ENCODE data around the gene ZMPSTE24. TPM values are rescaled to one million over a fixed set of nuclear protein-coding genes. Genes with fewer than 3 reads are reported as not detected.
"Not testable (repeated sequence)": the region's sequence is repeated elsewhere in the genome, so short reads cannot be mapped to it uniquely, and the experiment has no call there.

The ZMPSTE24 gene
- polyA plus RNA-seq, 1 donor (not counting 4 experiments of a cell fraction or from before 2014, with no cell fraction given): 73.4 TPM

- Histone ChIP-seq H4K20me1 (ENCODE audit: control insufficient read depth, extremely low read depth, insufficient read depth, low read length) (no peaks in the 10 kb centered on the region), H3K36me3 (ENCODE audit: control insufficient read depth in 2 of 2, extremely low read depth in 1 of 2, insufficient read depth in 2 of 2, low read length in 2 of 2) (no peaks in the 10 kb centered on the region), H3K9ac (ENCODE audit: control insufficient read depth, extremely low read depth, insufficient read depth, low read length) (no peak overlapping the region), H3K79me2 (ENCODE audit: control insufficient read depth, insufficient read depth, low read length) (no peaks in the 10 kb centered on the region), H3K4me3 (ENCODE audit: control insufficient read depth in 2 of 3, extremely low read depth in 1 of 3, insufficient read depth in 2 of 3, low read depth in 1 of 3, low read length in 3 of 3) (no peak overlapping the region), H3K4me1 (ENCODE audit: control insufficient read depth, extremely low read depth, insufficient read depth, low read length) (peaks cover 12% of the 10 kb centered on the region), H3K9me1 (ENCODE audit: control insufficient read depth, extremely low read depth, insufficient read depth, low read length) (no peaks in the 10 kb centered on the region), H3K27me3 (ENCODE audit: control insufficient read depth, extremely low read depth, insufficient read depth, low read length) (peaks cover 26% of the 10 kb centered on the region), H3K4me2 (ENCODE audit: control insufficient read depth, extremely low read depth, insufficient read depth, low read depth, low read length) (no peak overlapping the region), H2AFZ (ENCODE audit: control insufficient read depth, low read length) (no peak overlapping the region), H3K27ac (ENCODE audit: control insufficient read depth, insufficient read depth, low read length) (no peak overlapping the region), H3K9me3 (ENCODE audit: control insufficient read depth, low read depth, low read length) (no peaks in the 10 kb centered on the region)
- no peak for DNase-seq (ENCODE audit: low read depth, low spot score)
- TF ChIP-seq EZH2 (IDR thresholded peaks at IDR 0.05; ENCODE audit: low read length): no peak
- TF ChIP-seq, protein P1, sequence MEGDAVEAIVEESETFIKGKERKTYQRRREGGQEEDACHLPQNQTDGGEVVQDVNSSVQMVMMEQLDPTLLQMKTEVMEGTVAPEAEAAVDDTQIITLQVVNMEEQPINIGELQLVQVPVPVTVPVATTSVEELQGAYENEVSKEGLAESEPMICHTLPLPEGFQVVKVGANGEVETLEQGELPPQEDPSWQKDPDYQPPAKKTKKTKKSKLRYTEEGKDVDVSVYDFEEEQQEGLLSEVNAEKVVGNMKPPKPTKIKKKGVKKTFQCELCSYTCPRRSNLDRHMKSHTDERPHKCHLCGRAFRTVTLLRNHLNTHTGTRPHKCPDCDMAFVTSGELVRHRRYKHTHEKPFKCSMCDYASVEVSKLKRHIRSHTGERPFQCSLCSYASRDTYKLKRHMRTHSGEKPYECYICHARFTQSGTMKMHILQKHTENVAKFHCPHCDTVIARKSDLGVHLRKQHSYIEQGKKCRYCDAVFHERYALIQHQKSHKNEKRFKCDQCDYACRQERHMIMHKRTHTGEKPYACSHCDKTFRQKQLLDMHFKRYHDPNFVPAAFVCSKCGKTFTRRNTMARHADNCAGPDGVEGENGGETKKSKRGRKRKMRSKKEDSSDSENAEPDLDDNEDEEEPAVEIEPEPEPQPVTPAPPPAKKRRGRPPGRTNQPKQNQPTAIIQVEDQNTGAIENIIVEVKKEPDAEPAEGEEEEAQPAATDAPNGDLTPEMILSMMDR (optimal IDR thresholded peaks at IDR 0.05 in 1 of 3, IDR thresholded peaks at IDR 0.05 in 1 of 3, conservative IDR thresholded peaks at IDR 0.05 in 1 of 3; ENCODE audit: extremely low read depth in 1 of 3, insufficient read depth in 2 of 3, low read length in 3 of 3): no peak
- dilution Hi-C loops (cut with MboI; ENCODE audit: extremely low pct_ligation_motif_present, low sequenced_read_pairs): no loop called here
- peak; percentile 39 for FAIRE-seq
Measured at GRCh38 chr1:40318476-40318875, 60.4 kb downstream of the ZMPSTE24 start.

GRCh38 chr1:40318970-40319621 lies 61.1 kb downstream of the ZMPSTE24 start:
- H3K79me2 ChIP-seq (ENCODE audit: control insufficient read depth, insufficient read depth, low read length): no peaks in the 10 kb centered on the region
- H2AFZ ChIP-seq (ENCODE audit: control insufficient read depth, low read length): no peak overlapping the region
- H3K36me3 ChIP-seq (ENCODE audit: control insufficient read depth in 2 of 2, extremely low read depth in 1 of 2, insufficient read depth in 2 of 2, low read length in 2 of 2): no peaks in the 10 kb centered on the region
- H3K9me1 ChIP-seq (ENCODE audit: control insufficient read depth, extremely low read depth, insufficient read depth, low read length): no peaks in the 10 kb centered on the region
- peaks cover 26% of the 10 kb centered on the region for H3K27me3 ChIP-seq (ENCODE audit: control insufficient read depth, extremely low read depth, insufficient read depth, low read length)
- H3K9me3 ChIP-seq (ENCODE audit: control insufficient read depth, low read depth, low read length): no peaks in the 10 kb centered on the region
- DNase-seq (ENCODE audit: low read depth, low spot score): no peak
- no peak overlapping the region for H3K27ac ChIP-seq (ENCODE audit: control insufficient read depth, insufficient read depth, low read length)
- FAIRE-seq: no peak
- H3K4me1 ChIP-seq (ENCODE audit: control insufficient read depth, extremely low read depth, insufficient read depth, low read length): peaks cover 12% of the 10 kb centered on the region
- H4K20me1 ChIP-seq (ENCODE audit: control insufficient read depth, extremely low read depth, insufficient read depth, low read length): no peaks in the 10 kb centered on the region
- H3K4me3 ChIP-seq (ENCODE audit: control insufficient read depth in 2 of 3, extremely low read depth in 1 of 3, insufficient read depth in 2 of 3, low read depth in 1 of 3, low read length in 3 of 3): no peak overlapping the region
- H3K4me2 ChIP-seq (ENCODE audit: control insufficient read depth, extremely low read depth, insufficient read depth, low read depth, low read length): no peak overlapping the region
- no peak overlapping the region for H3K9ac ChIP-seq (ENCODE audit: control insufficient read depth, extremely low read depth, insufficient read depth, low read length)
- dilution Hi-C loops (cut with MboI; ENCODE audit: extremely low pct_ligation_motif_present, low sequenced_read_pairs): no loop called here
- TF ChIP-seq EZH2 (IDR thresholded peaks at IDR 0.05; ENCODE audit: low read length): no peak
- TF ChIP-seq, protein P1 (optimal IDR thresholded peaks at IDR 0.05 in 1 of 3, IDR thresholded peaks at IDR 0.05 in 1 of 3, conservative IDR thresholded peaks at IDR 0.05 in 1 of 3; ENCODE audit: extremely low read depth in 1 of 3, insufficient read depth in 2 of 3, low read length in 3 of 3): no peak

- H3K9me3 ChIP-seq (ENCODE audit: control insufficient read depth, low read depth, low read length); H3K4me1 ChIP-seq (ENCODE audit: control insufficient read depth, extremely low read depth, insufficient read depth, low read length); H3K4me2 ChIP-seq (ENCODE audit: control insufficient read depth, extremely low read depth, insufficient read depth, low read depth, low read length); H3K9ac ChIP-seq (ENCODE audit: control insufficient read depth, extremely low read depth, insufficient read depth, low read length); H2AFZ ChIP-seq (ENCODE audit: control insufficient read depth, low read length); H3K27me3 ChIP-seq (ENCODE audit: control insufficient read depth, extremely low read depth, insufficient read depth, low read length); H3K79me2 ChIP-seq (ENCODE audit: control insufficient read depth, insufficient read depth, low read length); dilution Hi-C loops (cut with MboI; ENCODE audit: extremely low pct_ligation_motif_present, low sequenced_read_pairs); DNase-seq (ENCODE audit: low read depth, low spot score); FAIRE-seq; H3K4me3 ChIP-seq (ENCODE audit: control insufficient read depth in 2 of 3, extremely low read depth in 1 of 3, insufficient read depth in 2 of 3, low read depth in 1 of 3, low read length in 3 of 3); H3K9me1 ChIP-seq (ENCODE audit: control insufficient read depth, extremely low read depth, insufficient read depth, low read length); H3K36me3 ChIP-seq (ENCODE audit: control insufficient read depth in 2 of 2, extremely low read depth in 1 of 2, insufficient read depth in 2 of 2, low read length in 2 of 2); H4K20me1 ChIP-seq (ENCODE audit: control insufficient read depth, extremely low read depth, insufficient read depth, low read length); H3K27ac ChIP-seq (ENCODE audit: control insufficient read depth, insufficient read depth, low read length): not testable (repeated sequence)
Measured at GRCh38 chr1:40331403-40331802, 73.4 kb downstream of the ZMPSTE24 start.
